Bronchial epithelial cell (primary cell): ENCODE measurements around the gene NAA35. TPM values are rescaled to one million over a fixed set of nuclear protein-coding genes. Genes with fewer than 3 reads are reported as not detected.

Source experiments
- DNase-seq: peaks from one replicate; pipeline ENCODE4 v3.0.0-alpha.2; 2010; ENCODE audit warnings: low read depth
- FAIRE-seq: peaks from 2 replicates; lab custom pipeline; 2011; peaks lifted over from hg19 to GRCh38; lab: Jason Lieb, UNC
- H3K27me3 ChIP-seq: 2 replicates; pipeline ENCODE4 v1.5.1; 2011; ENCODE audit warnings: low read length; ENCODE audit not compliant: control insufficient read depth, insufficient read depth
- H3K36me3 ChIP-seq: 2 replicates; pipeline ENCODE4 v1.5.1; 2011; ENCODE audit warnings: low read length; ENCODE audit not compliant: control insufficient read depth, insufficient read depth
- H3K4me3 ChIP-seq: 2 replicates; pipeline ENCODE4 v1.5.1; 2011; ENCODE audit warnings: mild to moderate bottlenecking, low read depth, low read length, control low read depth
- total RNA-seq: library from RNA; depleted of rRNA; stranded (reverse); fragments of >200 nt; gene quantifications from 2 replicates; pipeline ENCODE4 v1.2.1, GENCODE V29; 2014
- TF ChIP-seq, protein P1 (sequence below): IDR thresholded peaks from 2 replicates; pipeline ENCODE4 v1.5.1; 2011; ENCODE audit warnings: mild to moderate bottlenecking, moderate library complexity, low read length, control low read depth, inconsistent platforms; ENCODE audit not compliant: insufficient read depth, severe bottlenecking

Gene NAA35
- total RNA-seq, 1 donor from 2014 or later, result 26.3 TPM

DNA sequence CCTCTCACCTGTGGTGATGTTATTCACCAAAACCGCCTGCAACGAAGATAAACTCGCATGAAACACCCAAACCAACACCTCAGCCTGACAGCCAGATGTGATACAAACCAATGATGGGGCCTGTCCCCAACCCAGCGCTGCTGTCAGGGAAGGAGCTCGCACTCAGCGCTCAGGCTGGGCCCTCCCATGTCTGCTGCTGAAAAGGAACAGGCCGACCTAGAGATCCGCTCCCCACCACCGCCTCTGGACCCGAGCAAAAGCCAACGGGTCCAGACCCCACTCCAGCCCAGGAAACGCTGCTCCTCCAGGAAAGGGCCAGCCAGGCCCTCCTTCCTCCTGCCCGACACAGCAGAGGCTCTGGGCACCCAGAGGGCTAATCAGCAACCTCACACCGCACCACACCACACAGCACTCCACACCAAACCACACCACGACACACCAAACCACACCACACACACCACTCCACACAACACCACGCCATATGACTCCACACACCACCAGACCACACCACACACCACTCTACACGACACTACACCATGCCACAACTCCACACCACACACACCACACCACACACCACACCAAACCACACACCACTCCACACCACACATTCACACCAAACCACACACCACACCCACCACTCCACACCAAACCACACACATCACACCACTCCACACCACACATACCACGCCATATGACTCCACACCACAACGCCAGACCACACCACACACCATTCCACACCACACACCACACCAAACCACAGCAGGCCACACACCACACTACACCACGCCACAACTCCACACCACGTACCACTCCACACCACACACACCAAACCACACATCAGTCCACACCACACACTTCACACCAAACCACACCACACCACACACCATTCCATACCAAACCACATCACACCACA lies 111.9 kb downstream of the NAA35 start:
- H3K4me3 ChIP-seq, result no peak overlapping the region
- no peaks in the 10 kb centered on the region for H3K36me3 ChIP-seq
- TF ChIP-seq, protein P1, sequence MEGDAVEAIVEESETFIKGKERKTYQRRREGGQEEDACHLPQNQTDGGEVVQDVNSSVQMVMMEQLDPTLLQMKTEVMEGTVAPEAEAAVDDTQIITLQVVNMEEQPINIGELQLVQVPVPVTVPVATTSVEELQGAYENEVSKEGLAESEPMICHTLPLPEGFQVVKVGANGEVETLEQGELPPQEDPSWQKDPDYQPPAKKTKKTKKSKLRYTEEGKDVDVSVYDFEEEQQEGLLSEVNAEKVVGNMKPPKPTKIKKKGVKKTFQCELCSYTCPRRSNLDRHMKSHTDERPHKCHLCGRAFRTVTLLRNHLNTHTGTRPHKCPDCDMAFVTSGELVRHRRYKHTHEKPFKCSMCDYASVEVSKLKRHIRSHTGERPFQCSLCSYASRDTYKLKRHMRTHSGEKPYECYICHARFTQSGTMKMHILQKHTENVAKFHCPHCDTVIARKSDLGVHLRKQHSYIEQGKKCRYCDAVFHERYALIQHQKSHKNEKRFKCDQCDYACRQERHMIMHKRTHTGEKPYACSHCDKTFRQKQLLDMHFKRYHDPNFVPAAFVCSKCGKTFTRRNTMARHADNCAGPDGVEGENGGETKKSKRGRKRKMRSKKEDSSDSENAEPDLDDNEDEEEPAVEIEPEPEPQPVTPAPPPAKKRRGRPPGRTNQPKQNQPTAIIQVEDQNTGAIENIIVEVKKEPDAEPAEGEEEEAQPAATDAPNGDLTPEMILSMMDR, result no peak
- H3K27me3 ChIP-seq, result no peaks in the 10 kb centered on the region
- FAIRE-seq (no peak), DNase-seq (no peak)

DNA sequence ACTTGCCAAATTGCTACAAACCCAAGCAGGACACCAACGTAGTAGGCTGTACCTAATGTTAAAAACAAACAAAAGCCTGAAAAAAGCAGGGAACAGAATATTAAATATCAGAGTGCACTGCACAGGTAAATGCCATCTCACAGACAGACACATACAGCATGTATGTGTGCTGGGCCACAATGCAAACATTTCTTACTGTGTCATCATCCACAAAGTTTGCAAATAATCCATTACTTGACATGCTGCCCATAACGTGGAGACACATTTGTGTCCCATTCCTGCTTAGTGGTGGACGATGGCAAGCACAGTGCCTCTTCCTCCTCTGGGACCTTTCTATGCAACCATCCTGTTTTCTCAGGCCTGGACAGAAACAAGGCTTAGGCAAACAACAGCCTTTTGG lies 113.7 kb downstream of the NAA35 start:
- no peak overlapping the region for H3K4me3 ChIP-seq
- no peaks in the 10 kb centered on the region for H3K27me3 ChIP-seq
- TF ChIP-seq, protein P1, result no peak
- no peak for DNase-seq
- H3K36me3 ChIP-seq, result no peaks in the 10 kb centered on the region
- FAIRE-seq, result no peak

DNA sequence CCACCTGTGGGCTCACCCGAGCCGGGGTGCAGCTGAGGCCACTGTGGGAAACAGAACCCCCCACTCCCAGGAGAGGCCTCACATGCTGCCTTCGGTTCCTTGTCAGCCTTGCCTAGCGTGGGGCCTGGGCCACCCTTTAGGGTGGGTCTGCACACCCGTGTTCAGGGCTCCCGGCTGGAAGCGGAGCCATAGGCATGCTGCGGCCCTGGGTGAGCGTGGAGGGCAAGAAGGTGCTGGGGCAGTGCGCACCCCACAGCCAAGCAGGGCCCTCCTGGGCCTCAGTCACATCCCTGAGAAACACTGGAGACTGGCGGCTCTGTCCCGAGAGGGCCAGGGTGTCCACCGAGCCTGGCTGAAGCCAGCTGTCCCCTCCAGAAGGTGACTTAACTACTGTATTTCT lies 116.5 kb downstream of the NAA35 start:
- no peak for FAIRE-seq
- TF ChIP-seq, protein P1, result no peak
- no peak for DNase-seq
- no peak overlapping the region for H3K4me3 ChIP-seq
- no peaks in the 10 kb centered on the region for H3K36me3 ChIP-seq
- no peaks in the 10 kb centered on the region for H3K27me3 ChIP-seq

DNA sequence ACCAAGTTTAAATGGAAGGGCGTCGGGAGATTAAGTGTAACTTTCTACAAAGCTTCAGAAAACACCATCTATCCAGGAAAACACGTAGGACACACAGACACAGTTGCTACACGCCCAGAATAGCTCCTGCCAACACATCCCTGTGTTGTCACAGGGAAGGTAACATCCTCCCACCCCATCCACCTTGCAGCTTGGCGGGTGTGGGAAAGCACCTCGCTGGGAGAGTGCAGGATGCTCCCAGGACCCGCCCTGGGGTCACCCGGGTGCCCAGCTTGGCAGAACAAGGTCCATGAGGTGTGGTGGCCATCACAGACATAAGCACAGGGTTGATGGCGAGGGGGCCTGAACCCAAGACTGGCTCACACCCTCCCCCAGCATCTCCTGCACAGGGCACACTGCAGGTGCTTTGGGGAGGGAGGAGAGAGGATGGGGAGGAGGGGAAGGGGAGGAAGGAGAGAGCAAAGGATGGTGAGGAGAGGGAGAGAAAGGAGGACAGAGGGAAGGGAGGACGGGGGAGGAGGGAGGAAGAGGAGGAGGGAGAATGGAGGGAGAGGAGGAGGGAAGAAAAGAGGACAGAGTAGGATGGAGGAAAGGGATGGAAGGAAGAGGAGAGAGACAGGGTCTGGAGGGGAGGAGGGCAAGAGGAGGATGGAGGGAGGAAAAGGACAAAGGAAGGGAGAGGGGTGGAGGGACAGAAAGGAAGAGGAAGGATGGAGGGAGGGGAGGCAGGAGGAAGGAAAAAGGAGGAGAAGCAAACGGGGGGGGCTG lies 121.2 kb downstream of the NAA35 start:
- Histone ChIP-seq H3K4me3 (no peak overlapping the region), H3K27me3 (no peaks in the 10 kb centered on the region), H3K36me3 (no peaks in the 10 kb centered on the region)
- DNase-seq (no peak), FAIRE-seq (no peak)
- TF ChIP-seq, protein P1, result no peak

DNA sequence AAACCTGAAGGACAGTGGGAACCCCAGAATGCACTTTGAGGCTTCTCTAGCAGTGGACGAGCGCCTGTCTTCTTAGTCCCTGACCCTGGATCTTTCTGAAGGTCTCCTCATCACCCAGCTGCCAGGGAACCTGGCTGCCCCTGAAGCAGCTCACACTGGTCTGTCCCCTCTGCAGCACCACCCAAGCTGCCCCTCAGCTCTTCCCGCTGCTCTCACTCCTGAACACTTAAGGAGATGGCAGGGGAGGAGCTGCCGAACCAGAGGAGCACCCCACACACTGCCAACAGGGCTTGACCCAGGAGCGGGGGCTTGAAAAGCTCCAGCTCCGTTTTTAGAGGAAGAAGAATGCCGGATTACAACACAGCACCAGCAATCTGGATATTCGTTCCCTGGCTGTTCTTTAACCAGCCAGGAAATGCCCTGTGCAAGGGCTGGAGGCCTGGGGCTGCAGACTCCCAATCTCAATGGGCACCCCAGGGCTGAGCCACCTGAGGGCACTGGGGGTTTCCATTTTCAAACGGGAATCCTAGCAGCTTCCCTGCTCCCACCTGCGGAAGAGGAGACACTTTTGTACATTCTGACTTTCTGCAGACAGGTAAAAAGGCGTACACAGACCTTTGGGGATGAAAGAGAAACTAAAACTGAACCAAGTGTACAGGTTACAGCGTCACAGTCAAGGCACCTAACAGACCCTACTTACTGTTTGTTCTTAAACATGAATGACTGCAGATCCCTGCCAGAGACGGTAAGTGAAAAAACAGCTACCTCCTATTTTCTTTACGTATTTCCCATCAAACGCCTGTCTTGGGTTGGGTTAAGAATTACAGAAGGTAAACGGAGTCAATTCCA lies 122.1 kb downstream of the NAA35 start:
- Histone ChIP-seq H3K4me3 (no peak overlapping the region), H3K27me3 (no peaks in the 10 kb centered on the region), H3K36me3 (no peaks in the 10 kb centered on the region)
- DNase-seq (no peak), FAIRE-seq (no peak)
- TF ChIP-seq, protein P1, result no peak
